ENCODE results near the gene SDC3.

The SDC3 gene

DNA sequence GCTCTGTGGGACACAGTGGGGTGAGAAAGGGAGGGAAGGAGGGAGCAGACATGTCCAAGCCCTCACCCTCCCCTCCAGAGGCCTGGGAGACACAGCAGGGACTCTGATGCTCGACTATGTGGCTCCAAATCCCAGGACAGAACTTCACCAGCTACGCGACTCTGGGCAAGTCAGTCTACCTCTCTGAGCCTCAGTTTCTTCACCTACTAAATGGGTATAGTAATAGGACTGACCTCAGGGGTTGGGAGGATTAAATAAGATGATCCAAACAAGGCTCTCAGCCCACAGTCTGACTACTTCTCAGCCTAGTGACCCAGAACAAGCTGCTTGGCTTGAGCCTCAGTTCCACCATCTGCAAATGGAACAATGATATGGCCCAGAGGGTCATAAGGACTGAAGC lies 19.6 kb downstream of the SDC3 start:
- DNase-seq (ENCODE audit: low spot score): no peak

DNA sequence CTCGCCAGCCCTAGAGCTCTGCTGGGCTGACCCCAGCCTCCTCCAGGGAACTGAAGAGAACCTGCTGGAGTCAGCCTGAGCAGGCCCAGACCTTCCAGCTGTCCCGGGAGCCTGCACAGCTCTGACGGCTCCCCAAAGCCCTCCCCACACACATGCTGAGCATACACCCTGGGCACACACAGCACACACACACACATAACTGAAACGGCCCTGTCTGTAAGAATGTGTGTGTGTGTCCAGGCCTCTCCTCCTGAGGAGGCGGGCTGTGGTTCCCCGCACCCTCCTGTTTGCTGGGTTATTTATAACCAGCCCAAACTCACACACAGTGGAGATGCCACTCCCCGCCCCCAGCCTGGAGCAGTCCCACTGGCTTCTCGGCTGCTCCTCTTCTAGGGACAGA lies 20.2 kb downstream of the SDC3 start:
- peak; percentile 76 for DNase-seq (ENCODE audit: low spot score)

- DNase-seq (ENCODE audit: low spot score): no peak
Measured at GRCh38 chr1:30887485-30888315, 20.9 kb downstream of the SDC3 start.

GRCh38 chr1:30886710-30887428 lies 21.7 kb downstream of the SDC3 start:
- no peak for DNase-seq (ENCODE audit: low spot score)

DNA sequence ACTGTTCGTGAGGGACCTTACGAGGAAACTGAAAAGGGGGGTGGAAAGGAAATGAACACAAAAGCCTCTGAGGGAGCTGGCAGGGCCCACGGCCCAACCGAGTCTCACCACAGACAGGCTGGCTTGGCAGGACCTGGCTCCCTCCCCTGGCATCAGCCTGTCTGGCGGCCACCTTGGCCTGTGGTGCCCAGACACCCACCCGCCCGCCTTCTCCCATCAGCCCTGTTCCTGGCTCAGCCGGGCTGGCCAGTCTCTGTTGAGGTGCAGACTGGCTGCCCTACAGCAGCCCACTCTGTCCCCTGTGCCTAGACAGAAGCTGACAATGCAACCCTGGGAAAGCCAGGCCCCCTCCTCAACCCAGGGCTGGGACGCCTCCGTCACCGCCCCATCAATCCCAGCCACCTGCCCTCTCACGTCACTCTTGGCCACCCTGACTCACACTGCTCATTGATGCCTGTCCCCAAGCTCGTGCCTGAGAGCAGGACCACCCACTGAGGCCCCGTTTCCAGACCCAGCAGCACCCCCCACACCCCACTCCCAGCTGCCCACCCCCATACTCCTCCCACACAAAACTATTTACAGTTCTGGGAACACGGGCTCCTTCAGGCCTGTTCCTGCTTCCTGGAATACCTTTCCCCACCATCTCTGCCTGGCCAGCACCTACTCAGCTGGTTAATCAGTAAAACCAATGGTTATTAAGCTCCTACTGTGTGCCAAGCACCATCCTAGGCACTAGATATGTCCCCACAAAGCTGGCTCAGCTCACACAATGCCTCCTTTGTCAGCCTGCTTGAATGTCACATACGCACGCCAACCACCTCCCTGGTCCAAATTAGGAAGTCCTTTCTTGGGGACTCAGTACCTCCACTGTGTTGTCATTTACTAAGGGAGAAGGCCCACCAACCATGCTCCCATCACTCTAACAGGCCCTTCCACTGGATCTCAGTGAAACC lies 22.7 kb downstream of the SDC3 start:
- DNase-seq (ENCODE audit: low spot score): peak; percentile 74

DNA sequence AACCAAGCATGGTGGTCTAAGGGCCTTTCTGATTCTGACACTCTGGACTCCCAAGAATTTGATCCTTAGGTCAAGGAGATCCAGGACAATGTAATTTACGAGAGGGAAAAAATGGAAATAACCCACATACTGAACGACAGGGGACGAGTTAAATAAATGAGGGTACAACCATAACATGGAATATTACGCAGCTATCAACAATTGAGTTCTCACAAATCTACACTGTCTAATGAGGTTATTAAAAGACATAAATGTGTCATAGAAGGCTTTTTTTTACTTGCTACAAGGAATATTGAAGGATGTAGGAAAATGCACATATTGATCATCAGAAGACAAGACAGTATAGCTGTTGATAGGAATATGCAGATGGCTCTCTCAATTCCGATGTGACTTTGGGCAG lies 23.8 kb downstream of the SDC3 start:
- no peak for DNase-seq (ENCODE audit: low spot score)

GRCh38 chr1:30883389-30884172 lies 25.0 kb downstream of the SDC3 start:
- no peak for DNase-seq (ENCODE audit: low spot score)

GRCh38 chr1:30882678-30883388 lies 25.7 kb downstream of the SDC3 start:
- DNase-seq (ENCODE audit: low spot score): no peak

- no peak for DNase-seq (ENCODE audit: low spot score)
Measured at GRCh38 chr1:30881319-30882181, 27.0 kb downstream of the SDC3 start.

DNA sequence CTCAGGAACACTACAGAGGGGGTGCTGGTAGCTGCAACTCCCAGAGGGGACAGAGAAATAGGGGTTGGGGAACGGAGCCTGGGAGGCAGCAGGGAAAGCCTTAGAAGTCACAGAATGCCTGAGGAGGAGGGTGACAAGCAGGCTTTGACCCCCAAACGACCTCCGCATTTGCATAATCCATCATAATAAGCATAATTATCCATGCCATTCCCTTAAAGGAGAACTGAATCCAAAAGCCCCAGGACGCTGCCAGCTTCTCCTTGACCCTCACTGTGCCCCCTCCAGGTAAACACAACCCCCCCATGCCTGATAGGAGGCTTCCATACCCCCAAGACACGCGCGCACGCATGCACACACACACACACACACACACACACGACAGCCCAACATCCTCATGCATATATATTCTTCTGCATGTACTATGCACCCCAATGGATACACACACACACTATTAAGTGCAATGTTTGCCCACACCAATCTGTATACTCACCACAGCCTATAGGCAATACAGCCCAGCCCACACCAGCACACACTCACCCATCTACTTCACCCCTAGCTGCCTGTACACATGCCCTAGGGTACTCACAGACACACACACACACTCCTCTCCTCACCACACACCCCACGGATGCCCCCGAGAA lies 27.8 kb downstream of the SDC3 start:
- DNase-seq (ENCODE audit: low spot score): no peak

- no peak for DNase-seq (ENCODE audit: low spot score)
Measured at GRCh38 chr1:30879940-30880677, 28.4 kb downstream of the SDC3 start.

- no peak for DNase-seq (ENCODE audit: low spot score)
Measured at GRCh38 chr1:30879126-30879786, 29.3 kb downstream of the SDC3 start.

DNA sequence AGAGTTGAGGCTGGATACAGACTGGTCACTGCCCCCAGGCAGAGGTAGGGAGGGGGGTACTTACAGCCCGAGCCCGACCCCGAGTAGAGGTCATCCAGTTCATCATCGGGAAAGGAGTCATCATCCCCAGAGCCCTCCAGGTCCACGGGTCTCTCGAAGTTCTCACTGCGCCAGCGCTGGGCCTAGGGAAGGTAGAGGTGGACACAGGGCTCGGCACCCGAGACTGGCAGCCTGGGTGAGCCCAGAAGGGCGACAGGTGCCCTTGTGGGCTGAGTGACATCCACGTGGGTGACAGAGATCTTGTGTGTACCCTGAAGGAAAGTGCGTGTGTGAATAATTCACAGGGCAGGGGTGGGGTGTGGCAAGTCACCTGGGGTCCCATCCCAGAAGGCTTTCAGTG lies 30.0 kb downstream of the SDC3 start:
- DNase-seq (ENCODE audit: low spot score): no peak

DNA sequence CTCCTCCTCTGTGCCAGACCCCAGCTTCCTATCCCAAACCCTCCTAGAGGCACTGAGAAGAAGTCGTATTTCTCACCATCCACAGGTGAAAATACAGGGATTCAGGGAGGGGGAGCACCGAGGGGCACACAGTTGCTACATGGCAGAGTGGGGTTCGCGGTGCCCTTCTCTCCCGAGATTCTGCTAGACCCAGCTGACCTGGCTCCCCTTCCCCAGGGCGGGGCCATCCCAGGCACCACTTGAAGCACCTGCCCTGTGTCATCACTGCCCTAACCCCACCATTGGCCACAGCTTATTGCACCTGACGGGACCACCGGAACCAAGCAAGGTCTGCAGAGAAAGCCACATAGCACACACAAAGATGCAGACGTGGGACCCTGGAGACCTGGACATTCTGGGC lies 30.5 kb downstream of the SDC3 start:
- DNase-seq (ENCODE audit: low spot score): no peak

DNA sequence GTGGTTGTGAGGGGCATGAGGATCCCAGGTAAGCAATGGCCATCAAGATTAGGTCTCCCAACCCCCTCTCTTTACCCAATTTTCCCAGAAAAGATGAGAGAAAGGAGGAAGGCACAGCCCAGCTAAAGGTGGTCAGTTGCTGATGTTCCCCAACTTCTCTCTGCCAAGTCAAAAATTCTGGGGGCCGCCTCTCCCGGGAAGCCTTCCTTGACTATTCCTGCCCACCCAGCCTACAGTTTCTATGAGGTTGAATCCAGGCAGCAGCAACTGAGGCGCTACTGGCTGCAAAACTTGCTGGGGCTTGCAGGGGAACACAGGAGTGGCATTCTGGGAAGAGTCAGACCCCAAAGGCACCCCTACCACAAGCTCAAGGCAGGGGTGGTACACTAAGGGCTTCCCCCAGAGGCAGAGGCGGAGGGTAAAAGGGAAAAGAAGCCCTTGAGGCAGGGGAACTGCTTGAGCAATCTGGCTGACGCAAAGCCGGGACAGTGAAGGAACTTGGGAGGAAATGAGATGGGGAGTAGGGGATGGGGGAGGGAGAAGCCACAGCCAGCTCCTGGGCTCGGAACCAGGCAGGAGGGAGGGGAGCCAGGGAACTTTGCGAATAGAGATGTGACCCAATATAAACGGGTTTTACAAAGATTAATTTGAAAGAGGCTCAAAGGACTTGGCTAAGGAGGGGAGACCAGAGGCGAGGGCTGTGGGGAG lies 31.2 kb downstream of the SDC3 start:
- no peak for DNase-seq (ENCODE audit: low spot score)

GRCh38 chr1:30876451-30877204 lies 31.9 kb downstream of the SDC3 start:
- no peak for DNase-seq (ENCODE audit: low spot score)

GRCh38 chr1:30875916-30876315 lies 32.6 kb downstream of the SDC3 start:
- no peak for DNase-seq (ENCODE audit: low spot score)

Data from left forelimb (tissue), 1 donor.